NCI-H748 (cell line): Measurements from ENCODE around the gene OTUD3.
A peak's percentile ranks its signal among the peaks of the same experiment; 100 is the strongest.
"Not testable (repeated sequence)": the region's sequence is repeated elsewhere in the genome, so short reads cannot be mapped to it uniquely, and the experiment has no call there.

Experiments used
- DNase-seq: peaks from one replicate; lab custom pipeline; 2025; ENCODE audit not compliant: unreplicated experiment; lab: John Stamatoyannopoulos, UW

The OTUD3 gene

GRCh38 chr1:19910650-19911049 is 28.5 kb downstream of the OTUD3 start:
- DNase-seq, result no peak

- DNase-seq, result peak; percentile 61
Measured at GRCh38 chr1:19918057-19918456, 35.9 kb downstream of the OTUD3 start.

- no peak for DNase-seq
Measured at GRCh38 chr1:19920132-19920710, 38.0 kb downstream of the OTUD3 start.

- peak; percentile 42 for DNase-seq
Measured at GRCh38 chr1:19921310-19921709, 39.1 kb downstream of the OTUD3 start.

GRCh38 chr1:19922015-19922688 is 40.0 kb downstream of the OTUD3 start:
- no peak for DNase-seq

GRCh38 chr1:19923137-19923952 is 41.1 kb downstream of the OTUD3 start, which contains the start of gene PLA2G2E:
Gene PLA2G2E (minus strand): TSS chr1:19923617. CDS start chr1:19923559, 58 bp downstream.
- DNase-seq, result no peak

GRCh38 chr1:19923953-19924346 is 41.8 kb downstream of the OTUD3 start:
- no peak for DNase-seq

GRCh38 chr1:19925342-19926070 is 43.3 kb downstream of the OTUD3 start:
- DNase-seq, result no peak

- DNase-seq, result no peak
Measured at GRCh38 chr1:19926296-19927129, 44.3 kb downstream of the OTUD3 start.

GRCh38 chr1:19927130-19927421 is 44.9 kb downstream of the OTUD3 start:
- DNase-seq, result not testable (repeated sequence)

- DNase-seq, result no peak
Measured at GRCh38 chr1:19932866-19933265, 50.7 kb downstream of the OTUD3 start.

- DNase-seq, result no peak
Measured at GRCh38 chr1:19934336-19934735, 52.1 kb downstream of the OTUD3 start.

GRCh38 chr1:19936061-19936750 is 54.0 kb downstream of the OTUD3 start:
- DNase-seq, result no peak

- DNase-seq, result no peak
Measured at GRCh38 chr1:19938472-19938871, 56.3 kb downstream of the OTUD3 start.

GRCh38 chr1:19940486-19941205 is 58.5 kb downstream of the OTUD3 start:
- no peak for DNase-seq

GRCh38 chr1:19941206-19941568 is 59.0 kb downstream of the OTUD3 start:
- DNase-seq, result peak; percentile 7

- no peak for DNase-seq
Measured at GRCh38 chr1:19942088-19942487, 59.9 kb downstream of the OTUD3 start.

GRCh38 chr1:19942657-19943056 is 60.5 kb downstream of the OTUD3 start:
- no peak for DNase-seq

- DNase-seq, result no peak
Measured at GRCh38 chr1:19945914-19946313, 63.7 kb downstream of the OTUD3 start.
